Astrocyte of the cerebellum (primary cell): ENCODE results near the gene RNF220.

Source experiments
- DNase-seq: peaks from one replicate; pipeline ENCODE4 v3.0.0-alpha.2; 2011; ENCODE audit warnings: low read depth
- H3K4me3 ChIP-seq: 2 replicates; pipeline ENCODE4 v1.5.1; 2011; ENCODE audit warnings: mild to moderate bottlenecking, low read depth, low read length, moderate library complexity
- CTCF ChIP-seq: IDR thresholded peaks from 2 replicates; pipeline ENCODE4 v1.5.1; 2012; ENCODE audit warnings: low read length, low read depth, moderate library complexity, mild to moderate bottlenecking; ENCODE audit errors: missing control alignments
- in situ Hi-C: cut with HindIII; loops from 2 replicates; pipeline ENCODE4 v1.10.0; 2017; ENCODE audit warnings: low sequenced_read_pairs

The RNF220 gene

GRCh38 chr1:44628962-44629756 lies 224.1 kb downstream of the RNF220 start:
- TF ChIP-seq CTCF: no peak
- no peak overlapping the region for H3K4me3 ChIP-seq
- in situ Hi-C loops: no loop called here
- DNase-seq: no peak

- DNase-seq: no peak
- H3K4me3 ChIP-seq: no peak overlapping the region
- no peak for TF ChIP-seq CTCF
- in situ Hi-C loops: no loop called here
Measured at GRCh38 chr1:44630116-44630515, 225.1 kb downstream of the RNF220 start.

GRCh38 chr1:44631333-44631646 lies 226.2 kb downstream of the RNF220 start:
- no peak for TF ChIP-seq CTCF
- peak overlapping the region; percentile 55 for H3K4me3 ChIP-seq
- in situ Hi-C loops: no loop called here

GRCh38 chr1:44631647-44632539 lies 226.8 kb downstream of the RNF220 start:
- no peak for TF ChIP-seq CTCF
- peak overlapping the region; percentile 55 for H3K4me3 ChIP-seq
- in situ Hi-C loops: no loop called here
- DNase-seq: peak; percentile 66

More at GRCh38 chr1:44631333-44631646, 226.2 kb downstream of the RNF220 start:
- no peak for DNase-seq

GRCh38 chr1:44632598-44632997 lies 227.5 kb downstream of the RNF220 start:
- TF ChIP-seq CTCF: no peak
- DNase-seq: no peak
- in situ Hi-C loops: no loop called here
- H3K4me3 ChIP-seq: peak overlapping the region; percentile 55

GRCh38 chr1:44634606-44635189 lies 229.6 kb downstream of the RNF220 start:
- TF ChIP-seq CTCF: no peak
- in situ Hi-C loops: no loop called here
- DNase-seq: no peak
- H3K4me3 ChIP-seq: no peak overlapping the region
